Bronchial epithelial cell (primary cell): Measurements from ENCODE around the gene CALML6. TPM values are rescaled to one million over a fixed set of nuclear protein-coding genes. Genes with fewer than 3 reads are reported as not detected.
A peak's percentile ranks its signal among the peaks of the same experiment; 100 is the strongest.

Experiments
- DNase-seq: peaks from one replicate; pipeline ENCODE4 v3.0.0-alpha.2; 2010; ENCODE audit warnings: low read depth
- FAIRE-seq: peaks from 2 replicates; lab custom pipeline; 2011; peaks lifted over from hg19 to GRCh38; lab: Jason Lieb, UNC
- H3K27me3 ChIP-seq: 2 replicates; pipeline ENCODE4 v1.5.1; 2011; ENCODE audit warnings: low read length; ENCODE audit not compliant: control insufficient read depth, insufficient read depth
- H3K36me3 ChIP-seq: 2 replicates; pipeline ENCODE4 v1.5.1; 2011; ENCODE audit warnings: low read length; ENCODE audit not compliant: control insufficient read depth, insufficient read depth
- H3K4me3 ChIP-seq: 2 replicates; pipeline ENCODE4 v1.5.1; 2011; ENCODE audit warnings: mild to moderate bottlenecking, low read depth, low read length, control low read depth
- total RNA-seq: library from RNA; depleted of rRNA; stranded (reverse); fragments of >200 nt; gene quantifications from 2 replicates; pipeline ENCODE4 v1.2.1, GENCODE V29; 2014
- TF ChIP-seq, protein P1 (sequence below): IDR thresholded peaks from 2 replicates; pipeline ENCODE4 v1.5.1; 2011; ENCODE audit warnings: mild to moderate bottlenecking, moderate library complexity, low read length, control low read depth, inconsistent platforms; ENCODE audit not compliant: insufficient read depth, severe bottlenecking

CALML6 gene
- total RNA-seq, 1 donor from 2014 or later: under 0.01 TPM

DNA sequence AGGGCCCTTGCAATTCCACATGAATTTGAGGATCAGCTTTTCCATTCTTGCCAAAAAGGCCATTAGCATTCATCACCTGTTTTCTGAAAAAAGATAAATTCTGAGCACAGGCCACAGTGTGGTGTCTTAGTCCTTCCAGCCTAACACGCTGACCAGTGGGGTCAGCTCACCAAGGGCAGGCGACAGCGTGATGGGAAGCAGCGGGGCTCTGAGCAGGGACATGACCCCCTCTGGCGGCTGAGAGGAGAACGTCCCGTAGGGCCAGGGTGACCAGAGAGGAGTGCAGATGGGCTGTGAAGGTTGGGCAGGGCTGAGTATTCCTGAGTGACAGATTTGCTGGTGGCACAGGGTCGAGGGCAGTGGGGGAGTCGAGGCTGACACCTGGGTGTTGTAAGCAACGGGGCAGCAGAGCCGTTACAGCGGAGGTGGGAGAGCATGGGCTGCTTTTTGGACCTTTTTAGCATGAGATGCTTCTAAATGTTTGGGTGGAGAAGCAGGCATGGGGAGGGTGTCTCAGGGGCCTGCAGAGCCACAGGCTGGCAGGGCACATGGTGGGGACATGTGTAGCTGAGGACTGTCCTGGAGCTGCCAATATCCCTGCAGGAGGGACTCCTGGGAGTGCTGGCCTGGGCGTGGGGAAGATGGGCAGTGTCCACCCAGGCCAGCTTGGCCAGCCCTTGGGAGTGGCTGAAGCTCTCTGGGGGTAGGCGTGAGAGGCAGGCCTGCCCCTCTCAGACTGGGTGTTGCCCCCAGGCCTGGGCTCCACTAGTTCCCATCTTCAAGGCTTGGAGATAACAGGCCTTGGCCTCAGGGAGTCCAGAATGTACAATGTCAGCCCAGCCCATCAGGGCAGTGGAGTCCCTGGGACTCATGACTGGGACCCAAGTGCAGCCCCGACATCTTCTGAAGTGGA lies 8.6 kb upstream of the CALML6 start:
- no peak for FAIRE-seq
- TF ChIP-seq, protein P1, sequence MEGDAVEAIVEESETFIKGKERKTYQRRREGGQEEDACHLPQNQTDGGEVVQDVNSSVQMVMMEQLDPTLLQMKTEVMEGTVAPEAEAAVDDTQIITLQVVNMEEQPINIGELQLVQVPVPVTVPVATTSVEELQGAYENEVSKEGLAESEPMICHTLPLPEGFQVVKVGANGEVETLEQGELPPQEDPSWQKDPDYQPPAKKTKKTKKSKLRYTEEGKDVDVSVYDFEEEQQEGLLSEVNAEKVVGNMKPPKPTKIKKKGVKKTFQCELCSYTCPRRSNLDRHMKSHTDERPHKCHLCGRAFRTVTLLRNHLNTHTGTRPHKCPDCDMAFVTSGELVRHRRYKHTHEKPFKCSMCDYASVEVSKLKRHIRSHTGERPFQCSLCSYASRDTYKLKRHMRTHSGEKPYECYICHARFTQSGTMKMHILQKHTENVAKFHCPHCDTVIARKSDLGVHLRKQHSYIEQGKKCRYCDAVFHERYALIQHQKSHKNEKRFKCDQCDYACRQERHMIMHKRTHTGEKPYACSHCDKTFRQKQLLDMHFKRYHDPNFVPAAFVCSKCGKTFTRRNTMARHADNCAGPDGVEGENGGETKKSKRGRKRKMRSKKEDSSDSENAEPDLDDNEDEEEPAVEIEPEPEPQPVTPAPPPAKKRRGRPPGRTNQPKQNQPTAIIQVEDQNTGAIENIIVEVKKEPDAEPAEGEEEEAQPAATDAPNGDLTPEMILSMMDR: peak; percentile 94
- no peaks in the 10 kb centered on the region for H3K27me3 ChIP-seq
- DNase-seq: peak; percentile 55
- H3K36me3 ChIP-seq: no peaks in the 10 kb centered on the region
- H3K4me3 ChIP-seq: no peak overlapping the region

GRCh38 chr1:1907098-1907736 lies 7.8 kb upstream of the CALML6 start:
- Histone ChIP-seq H3K4me3 (no peak overlapping the region), H3K36me3 (no peaks in the 10 kb centered on the region), H3K27me3 (no peaks in the 10 kb centered on the region)
- TF ChIP-seq, protein P1: no peak
- peak; percentile 63 for DNase-seq
- no peak for FAIRE-seq

DNA sequence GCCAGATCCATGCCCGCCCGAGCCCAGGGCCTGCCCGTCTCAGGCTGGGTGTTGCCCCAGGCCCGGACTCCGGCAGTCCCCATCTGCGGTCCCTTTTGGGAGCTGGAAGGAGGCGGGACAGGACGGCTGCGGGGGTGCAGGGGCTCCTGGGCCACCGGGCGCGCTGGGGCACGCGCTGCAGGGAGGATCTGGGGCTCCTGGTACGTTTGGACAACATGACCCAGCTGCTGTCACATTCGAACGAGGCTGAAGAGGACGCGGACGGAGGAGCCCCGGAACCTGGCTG lies 6.6 kb upstream of the CALML6 start:
- TF ChIP-seq, protein P1: no peak
- Histone ChIP-seq H3K4me3 (peak overlapping the region; percentile 57), H3K27me3 (no peaks in the 10 kb centered on the region), H3K36me3 (no peaks in the 10 kb centered on the region)
- no peak for FAIRE-seq
- peak; percentile 10 for DNase-seq

DNA sequence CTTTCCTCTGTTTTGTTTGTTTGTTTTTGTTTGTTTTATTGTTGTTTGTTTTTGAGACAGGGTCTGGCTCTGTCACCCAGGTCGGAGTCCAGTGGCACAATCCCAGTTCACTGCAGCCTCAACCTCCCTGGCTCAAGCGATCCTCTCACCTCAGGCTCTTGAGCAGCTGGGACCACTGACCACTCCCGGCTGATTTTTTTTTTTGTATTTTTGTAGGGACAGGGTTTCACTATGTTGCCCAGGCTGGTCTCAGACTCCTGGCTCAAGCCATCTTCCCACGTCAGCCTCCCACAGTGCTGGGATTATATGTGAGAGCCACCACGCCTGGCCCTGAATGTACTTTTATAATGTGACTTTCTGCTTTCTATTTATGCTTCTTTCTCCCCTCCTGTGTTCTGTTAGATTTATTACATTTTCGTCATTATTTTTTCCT lies 5.0 kb upstream of the CALML6 start:
- Histone ChIP-seq H3K4me3 (no peak overlapping the region), H3K27me3 (no peaks in the 10 kb centered on the region), H3K36me3 (no peaks in the 10 kb centered on the region)
- FAIRE-seq (no peak), DNase-seq (no peak)
- TF ChIP-seq, protein P1: no peak

DNA sequence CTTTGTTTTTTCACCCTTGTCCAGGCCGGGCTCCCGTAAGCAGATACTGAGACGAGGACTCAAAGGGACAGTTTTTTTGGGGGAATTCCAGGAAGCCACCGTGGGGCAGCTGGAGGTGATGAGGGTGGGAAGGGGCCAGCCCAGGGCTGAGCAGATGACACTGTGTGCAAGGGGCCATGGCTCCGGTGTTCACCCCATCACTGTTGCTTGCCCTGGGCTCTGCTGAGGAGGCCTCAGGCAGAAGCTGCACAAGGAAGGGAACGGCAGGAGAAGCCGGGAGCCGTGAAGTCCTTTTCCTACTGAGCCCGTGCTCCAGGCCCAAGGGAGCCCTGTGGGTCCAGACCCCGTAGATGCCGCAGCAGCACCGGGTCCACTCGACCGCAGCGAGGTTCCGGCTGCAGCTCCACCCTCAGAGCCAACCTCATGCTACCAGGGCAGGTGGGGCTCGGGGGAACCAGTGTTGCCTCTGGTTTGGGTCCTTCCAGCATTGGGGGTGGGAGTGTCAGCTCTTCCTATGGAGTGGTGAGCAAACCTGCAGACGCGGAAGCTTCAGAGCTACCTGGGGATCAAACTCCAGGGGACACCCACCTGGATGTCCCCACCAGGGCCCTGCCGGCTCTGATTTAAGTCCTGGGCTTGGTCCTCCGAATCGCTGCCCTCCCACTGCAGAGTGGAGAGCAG lies 4.3 kb upstream of the CALML6 start:
- no peaks in the 10 kb centered on the region for H3K27me3 ChIP-seq
- no peak overlapping the region for H3K4me3 ChIP-seq
- DNase-seq (no peak), FAIRE-seq (no peak)
- no peaks in the 10 kb centered on the region for H3K36me3 ChIP-seq
- TF ChIP-seq, protein P1: no peak
